GM21576 (cell line): Measurements from ENCODE around the gene SBNO2.

Experiments
- ATAC-seq: cut with Tn5 transposase; IDR thresholded peaks from one replicate; pipeline ENCODE4 v1.9.1; 2021; ENCODE audit warnings: mild to moderate bottlenecking, moderate library complexity; ENCODE audit not compliant: unreplicated experiment

Gene SBNO2

DNA sequence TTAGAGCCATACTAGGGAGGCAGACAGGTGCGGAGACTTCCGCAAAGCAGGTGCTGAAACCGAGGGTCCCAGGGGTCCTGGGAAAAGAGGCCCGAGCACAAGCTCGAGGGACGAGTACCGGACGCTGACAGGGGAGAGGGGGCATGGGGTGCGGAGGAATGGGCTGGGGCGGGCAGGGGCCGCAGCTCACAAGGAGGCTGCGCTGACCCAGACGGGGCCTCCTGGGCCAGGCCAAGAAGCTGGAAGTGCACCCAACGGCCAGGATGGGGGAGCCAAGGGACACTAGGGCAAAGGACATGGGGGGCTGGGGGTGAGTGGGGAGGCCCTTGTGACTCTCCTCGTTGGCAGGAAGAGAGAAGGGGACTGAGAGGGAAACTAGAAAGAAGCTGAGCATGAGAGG lies 80.7 kb downstream of the SBNO2 start:
- ATAC-seq = no peak

DNA sequence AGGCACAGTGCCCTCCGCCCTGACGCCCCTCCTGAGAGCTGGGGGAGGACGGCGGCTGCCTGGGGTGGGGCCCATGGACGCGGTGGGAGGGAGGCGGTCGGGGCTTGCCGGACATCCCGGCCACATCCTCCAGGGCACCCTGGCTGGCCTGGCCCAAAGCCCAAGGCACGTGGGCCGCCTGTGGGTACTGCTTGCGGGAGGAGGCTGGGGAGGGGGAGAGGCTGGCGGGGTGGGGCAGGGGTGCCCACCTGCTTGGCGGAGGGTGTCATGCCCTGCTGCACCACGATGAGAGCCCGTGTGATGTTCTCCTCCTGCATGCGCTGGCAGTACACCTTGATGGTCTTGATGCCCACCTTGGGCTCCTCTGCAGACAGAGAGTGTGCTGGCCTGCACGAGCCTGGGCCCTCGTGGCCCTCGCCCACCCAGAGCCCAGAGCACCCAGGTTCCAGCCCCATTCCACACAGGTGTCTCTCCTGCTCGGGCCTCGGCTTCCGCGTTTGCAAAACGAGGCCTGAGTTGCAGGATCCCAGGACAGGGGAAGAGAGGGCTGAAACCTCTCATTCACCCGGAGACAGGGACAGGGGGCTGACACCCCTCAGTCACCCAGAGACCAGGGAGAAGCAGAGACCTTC lies 82.4 kb downstream of the SBNO2 start:
- no peak for ATAC-seq

DNA sequence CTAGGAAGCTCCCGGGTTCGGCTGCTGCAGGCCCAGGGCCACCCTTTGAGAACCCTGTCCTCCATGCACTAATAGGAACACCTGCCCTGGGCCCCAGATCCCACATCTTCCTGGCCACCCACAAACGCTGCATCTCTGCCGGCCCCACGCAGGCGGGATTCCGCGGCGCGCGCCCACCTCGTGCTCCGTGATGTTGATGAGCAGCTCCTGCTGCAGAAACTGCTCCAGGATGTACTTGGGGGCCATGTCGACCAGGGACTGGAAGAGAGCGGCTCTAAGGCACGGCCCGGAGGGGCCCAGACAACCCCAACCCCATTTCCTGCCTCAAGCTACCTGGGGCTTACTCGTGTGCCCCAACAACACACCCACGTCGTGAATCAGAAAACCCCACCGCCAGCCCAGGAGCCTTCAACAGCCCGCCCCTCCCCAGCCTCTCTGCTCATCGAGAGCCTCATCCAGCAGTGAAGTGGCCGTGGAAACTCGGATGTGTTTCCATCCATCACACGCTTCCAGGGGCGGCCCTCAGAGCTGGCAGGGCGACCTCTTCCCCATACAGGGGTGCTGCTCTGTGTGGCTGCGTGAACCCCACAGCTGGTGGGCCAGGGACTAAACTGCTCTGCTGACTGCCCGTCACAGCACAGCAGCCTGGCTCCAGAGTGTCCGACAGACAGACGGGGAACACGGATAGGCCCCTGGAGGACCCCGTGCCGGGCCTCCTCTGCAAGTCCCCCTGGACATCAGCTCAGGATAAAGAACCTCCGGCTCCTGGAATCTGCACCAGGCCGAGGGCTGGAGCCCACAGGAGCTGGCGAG lies 83.1 kb downstream of the SBNO2 start:
- no peak for ATAC-seq

DNA sequence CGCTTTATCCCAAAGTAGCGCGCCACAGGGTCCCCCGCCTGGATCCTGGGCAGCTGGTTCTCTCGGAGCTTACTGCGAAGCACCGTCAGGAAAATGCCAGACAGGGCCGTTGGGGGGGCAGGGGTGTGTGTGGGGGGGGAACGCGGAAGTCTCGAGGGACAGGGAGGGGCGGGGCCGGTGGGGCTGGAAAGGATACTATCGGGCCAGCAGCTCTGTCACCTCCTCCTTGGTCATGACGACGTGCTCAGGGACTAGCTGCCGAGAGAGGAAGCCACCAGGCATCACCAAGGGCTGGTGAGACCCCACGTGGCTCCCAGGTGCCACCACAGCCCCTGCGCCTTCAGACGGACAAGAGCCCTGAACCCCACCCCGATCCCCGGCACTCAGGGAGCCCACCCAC lies 84.2 kb downstream of the SBNO2 start:
- no peak for ATAC-seq

DNA sequence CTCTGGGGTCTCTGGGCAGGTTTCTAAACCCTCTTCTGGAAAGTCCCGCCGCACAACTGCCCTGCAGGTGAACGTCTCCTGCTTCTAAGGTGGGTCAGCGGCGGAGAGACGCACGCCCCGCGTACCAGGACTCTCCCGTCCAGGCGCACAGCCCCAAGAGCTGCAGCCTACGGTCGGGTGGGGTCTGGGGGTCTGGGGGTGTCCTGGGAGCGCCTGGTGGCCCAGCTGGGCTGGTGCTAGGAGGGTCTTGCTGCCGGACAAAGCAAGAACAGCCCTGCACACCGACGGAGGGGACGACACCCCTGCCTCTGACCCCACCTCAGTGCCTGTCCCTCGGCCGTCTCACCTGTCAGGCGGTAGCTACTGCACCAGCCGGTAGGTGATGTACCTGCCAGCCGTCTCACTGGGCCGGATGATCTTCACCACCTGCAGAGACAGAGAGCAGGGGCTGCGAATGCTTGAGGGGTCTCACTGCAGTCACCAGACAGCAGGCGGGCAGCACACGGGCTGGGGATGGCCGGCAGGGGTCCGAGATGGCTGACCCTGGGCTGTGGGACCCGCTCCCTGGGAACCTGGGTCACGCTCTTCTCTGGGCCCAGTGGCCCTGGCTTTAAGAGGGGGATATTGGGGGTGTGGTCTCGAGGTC lies 84.8 kb downstream of the SBNO2 start:
- no peak for ATAC-seq

DNA sequence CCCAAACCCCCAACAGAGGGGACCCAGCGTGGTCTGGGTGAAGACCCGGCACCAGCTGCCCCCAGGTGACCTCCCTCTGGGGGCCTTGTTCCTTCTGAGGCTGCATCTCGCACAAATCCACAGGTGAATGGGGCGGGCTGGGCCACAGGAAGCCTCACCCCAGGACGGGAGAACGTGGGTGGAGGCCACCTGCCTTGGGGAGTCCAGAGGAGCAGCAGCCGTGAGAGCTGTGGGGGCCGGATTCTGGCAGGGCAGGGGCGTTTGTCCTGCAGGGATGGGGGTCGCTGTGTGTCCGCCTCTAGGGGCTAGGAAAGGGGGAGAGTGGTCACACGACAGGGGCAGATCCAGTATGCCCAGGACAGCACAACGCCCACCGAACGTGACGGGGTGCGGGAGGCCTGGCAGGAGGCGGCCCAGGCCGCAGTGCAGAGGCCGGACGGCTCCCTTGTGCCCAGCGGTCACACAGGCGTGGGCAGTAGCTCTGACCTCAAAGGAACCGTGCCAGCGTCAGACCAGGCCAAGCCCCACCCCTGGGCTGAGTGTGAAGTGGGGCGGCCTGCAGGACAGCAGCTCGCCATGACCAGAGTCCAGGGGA lies 85.6 kb downstream of the SBNO2 start:
- ATAC-seq = no peak

DNA sequence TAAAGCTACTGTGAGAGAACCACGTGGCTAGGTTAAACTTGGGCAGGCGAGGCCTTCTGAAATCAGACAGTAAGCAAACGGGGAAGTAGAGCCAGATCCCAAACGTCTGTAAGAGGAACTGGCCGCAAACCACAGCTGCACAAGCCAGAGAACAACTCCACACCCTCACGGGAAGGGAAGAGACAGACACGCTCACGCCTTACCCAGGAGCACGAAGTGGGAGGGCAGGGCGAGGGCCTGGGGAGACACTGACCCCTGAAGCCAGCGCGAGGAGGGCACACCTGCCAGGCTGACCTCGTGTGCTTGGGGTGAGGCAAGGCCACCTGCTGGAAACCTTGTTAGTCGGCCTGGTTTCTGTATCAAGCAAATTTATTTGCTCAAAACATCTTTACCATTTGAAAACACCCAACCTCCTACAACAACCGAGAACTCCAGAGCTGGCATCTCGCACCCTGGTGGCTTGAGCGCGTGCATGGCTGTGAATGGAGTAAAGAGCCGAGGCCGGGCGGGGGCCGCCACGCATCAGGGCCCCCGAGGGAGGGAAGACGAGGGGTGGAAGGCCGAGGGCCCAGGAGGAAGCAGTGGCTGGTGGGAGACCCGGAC lies 86.2 kb downstream of the SBNO2 start:
- no peak for ATAC-seq

DNA sequence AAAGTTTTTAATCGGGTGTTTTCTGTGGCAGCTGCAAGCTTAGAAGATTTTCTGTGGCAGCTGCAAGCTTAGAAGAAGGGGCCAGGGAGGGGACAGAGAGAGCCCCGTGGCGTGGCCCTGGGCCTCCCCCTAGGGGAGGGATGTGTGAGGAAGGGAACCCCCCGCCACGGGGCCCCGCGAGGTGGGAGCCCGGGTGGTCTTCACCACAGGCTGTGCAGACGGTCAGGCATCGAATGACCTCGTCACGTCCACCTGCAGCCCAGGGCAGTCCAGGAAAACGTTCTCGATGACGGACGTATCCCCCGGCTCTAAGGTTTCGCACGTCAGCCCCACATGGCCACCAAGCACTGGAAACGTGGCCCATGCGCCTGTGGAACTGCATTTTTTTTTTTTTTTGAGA lies 87.5 kb downstream of the SBNO2 start:
- no peak for ATAC-seq

DNA sequence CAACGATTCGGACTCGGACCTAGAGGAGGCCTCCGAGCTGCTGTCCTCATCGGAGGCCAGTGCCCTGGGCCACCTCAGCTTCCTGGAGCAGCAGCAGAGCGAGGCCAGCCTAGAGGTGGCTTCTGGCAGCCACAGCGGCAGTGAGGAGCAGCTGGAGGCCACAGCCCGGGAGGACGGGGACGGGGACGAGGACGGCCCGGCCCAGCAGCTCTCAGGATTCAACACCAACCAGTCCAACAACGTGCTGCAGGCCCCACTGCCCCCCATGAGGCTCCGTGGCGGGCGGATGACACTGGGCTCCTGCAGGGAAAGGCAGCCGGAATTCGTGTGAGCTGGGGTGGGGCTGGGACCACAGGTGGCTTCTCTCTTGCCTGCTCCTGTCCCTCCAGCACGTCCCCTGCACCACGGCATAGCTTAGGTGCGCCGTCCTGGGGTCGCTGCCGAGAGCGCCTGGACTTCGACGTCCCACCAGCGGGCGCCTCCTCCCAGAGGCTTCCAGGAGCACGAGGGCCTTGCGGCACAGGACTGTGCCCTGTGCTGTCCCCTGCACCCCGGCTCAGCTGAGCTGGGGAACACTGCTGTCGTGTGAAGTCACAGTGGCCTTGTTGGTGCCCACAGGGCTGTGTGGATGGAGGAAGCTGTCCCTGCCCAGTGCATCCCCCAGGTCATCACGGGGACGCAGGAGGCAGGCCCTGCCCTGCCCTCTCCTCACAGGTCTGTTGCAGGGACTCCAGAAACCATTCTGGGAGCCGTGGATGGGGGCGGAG lies 88.2 kb downstream of the SBNO2 start:
- no peak for ATAC-seq

DNA sequence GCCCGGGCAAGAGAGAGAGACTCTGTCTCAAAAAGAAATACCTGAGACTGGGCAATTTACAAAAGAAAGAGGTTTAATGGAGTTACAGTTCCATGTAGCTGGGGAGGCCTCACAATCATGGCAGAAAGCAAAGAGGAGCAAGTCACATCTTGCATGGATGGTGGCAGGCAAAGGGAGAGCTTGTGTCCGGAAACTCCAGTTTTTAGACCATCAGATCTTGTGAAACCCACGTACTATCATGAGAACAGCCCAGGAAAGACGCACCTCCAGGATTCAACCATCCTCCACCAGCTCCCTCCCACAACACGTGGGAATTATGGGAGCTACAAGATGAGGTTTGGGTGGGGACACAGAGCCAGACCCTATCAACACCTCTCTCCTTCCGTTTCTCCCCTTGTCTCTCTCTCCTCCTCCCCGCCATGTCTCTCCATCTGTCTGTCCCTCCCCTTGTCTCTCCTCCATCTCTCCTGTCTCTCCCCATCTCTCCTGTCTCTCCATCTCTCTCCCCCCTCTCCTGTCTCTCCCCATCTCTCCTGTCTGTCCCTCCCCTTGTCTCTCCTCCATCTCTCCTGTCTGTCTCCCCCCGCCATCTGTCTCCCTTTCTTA lies 88.9 kb downstream of the SBNO2 start:
- ATAC-seq = no peak

DNA sequence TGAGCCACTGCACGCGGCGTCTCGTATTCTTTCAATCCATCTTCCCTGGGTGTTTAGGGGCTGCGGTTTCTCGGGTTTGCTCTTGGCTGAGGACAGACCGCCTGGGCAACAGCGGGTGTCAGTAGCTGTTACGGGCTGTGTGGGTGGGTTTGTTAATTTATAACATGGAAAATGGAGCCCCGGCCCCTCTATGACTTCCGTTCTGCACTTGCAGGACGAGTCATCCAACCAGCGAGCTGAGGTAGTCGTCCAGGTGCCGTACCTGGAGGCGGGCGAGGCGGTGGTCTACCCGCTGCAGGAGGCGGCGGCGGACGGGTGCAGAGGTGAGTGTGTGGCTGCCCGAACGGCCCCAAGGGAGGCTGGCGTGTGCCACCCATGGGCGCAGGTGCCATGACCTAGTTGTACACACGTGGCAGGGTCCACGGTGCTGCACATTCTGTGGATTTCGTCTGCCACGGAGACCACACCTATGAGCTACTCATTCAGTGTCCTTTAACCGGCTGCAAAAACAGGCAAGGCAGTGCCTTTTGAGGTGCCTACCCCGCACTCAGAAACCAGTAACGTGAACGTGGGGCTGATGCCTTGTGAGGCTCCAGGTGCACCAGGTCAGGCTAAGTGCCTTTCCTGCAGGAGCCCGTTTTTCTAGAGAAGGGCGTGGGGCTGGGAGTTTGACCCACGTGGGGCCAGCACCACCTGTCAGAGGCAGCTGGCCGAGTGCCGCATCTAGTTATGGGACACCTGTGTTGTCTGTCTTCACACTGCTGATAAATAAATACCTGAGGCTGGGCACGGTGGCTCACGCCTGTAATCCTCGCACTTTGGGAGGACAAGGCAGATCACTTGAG lies 89.8 kb downstream of the SBNO2 start:
- no peak for ATAC-seq

DNA sequence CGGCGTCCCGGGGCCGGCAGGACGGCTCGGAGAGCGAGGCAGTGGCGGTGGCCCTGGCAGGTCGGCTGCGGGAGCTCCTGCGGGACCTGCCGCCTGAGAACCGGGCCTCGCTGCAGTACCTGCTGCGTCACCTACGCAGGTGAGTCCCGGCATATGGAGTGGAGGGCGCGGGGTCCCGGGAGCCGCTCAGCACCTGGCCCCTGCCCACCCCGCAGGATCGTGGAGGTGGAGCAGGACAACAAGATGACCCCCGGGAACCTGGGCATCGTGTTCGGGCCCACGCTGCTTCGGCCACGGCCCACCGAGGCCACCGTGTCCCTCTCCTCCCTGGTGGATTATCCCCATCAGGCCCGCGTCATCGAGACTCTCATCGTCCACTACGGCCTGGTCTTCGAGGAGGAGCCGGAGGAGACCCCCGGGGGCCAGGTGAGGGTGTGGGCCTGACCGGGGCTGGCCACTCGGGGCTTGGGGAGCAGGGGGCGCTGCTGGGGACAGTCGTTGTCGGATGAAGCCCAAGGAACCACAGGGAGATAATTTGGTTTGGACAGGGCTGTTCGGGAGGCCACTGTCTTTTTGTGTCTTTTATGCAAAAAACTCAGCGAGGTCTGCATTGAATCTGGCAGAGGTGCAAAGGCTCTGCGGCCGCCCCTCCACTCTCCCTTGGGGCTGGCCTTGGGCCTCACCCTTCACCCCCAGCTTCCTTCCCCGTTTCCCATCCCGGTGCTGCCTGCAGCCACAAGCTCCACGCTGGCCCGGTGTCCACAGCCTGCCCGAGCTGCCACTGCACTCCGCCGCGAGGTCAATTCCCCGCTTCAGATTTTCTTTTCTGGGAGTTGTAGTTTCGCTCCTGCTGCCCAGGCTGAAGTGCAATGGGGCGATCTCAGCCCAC lies 90.9 kb downstream of the SBNO2 start:
- no peak for ATAC-seq

DNA sequence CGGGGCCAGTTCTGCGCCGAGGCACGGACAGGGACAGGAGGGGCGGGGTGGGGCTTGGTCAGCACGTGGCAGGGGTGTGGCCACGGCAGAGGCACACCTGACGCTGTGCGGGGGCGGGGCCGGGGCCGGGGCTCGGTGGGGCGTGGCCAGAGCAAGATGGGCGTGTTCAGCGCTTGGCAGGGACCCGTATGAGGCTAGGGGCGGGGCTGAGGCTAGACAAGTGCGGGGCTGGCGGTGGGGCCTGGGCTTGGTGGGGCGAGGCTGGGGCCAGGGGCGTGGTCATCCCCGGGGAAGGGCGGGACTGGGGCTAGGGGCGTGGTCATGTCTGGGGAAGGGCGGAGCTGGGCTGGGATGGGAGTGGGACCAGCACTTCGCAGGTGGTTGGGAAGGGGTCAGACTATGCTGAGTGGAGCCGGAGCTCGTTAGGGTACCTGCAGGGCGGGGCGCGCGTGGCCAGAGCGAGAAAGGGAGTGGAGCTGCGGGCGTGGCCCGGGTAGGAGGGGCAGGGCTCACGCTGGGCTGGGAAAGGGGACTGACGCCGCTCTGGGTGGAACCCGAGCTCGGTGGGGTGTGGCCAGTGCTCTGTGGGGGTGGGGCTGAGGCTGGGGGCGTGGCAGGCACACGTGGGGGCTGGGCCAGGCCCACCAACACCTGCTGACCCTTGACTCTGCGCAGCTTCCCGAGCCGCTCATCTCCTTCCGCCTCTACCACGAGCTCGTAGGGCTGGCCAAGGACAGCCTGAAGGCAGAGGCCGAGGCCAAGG lies 91.7 kb downstream of the SBNO2 start:
- ATAC-seq = no peak

DNA sequence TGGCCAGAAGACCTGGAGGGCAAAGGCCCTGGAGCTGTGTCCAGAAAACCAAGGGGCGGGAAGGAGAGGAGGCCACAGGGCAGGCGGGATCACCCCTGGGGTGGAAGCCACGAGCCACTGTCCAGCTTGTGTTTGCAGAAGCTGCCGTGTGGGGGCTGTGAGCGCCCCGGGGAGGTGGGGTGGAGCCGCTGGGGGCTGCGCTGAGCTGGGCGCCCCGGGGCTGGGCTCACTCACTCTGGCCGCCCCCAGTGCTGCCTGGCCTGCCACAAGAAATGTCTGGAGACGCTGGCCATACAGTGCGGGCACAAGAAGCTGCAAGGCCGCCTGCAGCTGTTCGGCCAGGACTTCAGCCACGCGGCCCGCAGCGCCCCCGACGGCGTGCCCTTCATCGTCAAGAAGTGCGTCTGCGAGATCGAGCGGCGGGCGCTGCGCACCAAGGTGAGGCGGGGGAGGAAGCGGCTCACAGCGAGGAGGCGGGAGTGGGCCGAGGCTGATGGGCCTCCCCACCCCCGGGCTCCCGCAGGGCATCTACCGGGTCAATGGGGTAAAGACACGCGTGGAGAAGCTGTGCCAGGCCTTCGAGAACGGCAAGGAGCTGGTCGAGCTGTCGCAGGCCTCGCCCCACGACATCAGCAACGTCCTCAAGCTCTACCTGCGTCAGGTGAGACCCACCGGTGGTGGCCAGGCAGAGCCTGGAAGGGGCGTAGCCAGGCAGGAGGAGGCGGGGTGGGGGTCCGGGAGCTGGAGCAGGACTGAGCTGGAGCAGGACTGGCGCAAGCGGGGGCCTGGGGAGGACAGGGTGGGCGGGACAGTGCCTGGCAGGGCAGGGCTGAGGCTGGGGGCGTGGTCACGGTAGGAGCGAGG lies 92.5 kb downstream of the SBNO2 start:
- no peak for ATAC-seq

DNA sequence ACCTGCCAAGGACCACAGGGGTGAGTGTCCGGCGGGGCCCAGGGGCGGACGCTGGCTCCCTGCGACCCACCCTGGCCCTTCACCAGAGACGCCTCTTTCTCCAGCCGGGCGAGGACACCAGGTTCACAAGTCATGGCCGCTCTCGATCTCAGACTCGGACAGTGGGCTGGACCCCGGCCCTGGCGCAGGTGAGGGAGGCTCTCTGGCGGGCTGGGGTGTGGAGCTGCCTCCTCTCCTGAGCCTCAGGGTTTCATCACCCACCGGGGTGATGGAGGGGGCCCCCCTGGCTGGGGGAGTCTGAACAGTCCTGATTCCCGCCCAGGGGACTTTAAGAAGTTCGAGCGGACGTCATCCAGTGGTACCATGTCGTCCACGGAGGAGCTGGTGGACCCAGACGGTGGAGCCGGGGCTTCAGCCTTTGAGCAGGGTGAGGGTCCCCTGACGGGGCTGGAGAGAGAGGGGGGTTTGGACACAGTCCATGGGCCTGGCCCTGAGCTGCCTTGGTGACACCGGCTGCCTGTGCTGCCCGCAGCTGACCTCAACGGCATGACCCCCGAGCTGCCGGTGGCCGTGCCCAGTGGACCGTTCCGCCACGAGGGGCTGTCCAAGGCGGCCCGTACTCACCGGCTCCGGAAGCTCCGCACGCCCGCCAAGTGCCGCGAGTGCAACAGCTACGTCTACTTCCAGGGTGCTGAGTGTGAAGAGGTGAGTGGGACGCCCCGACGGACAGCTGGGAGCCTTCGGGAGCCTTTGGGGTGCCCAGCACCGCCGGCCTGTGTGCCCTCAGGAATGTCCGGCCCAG lies 93.5 kb downstream of the SBNO2 start:
- ATAC-seq = no peak

DNA sequence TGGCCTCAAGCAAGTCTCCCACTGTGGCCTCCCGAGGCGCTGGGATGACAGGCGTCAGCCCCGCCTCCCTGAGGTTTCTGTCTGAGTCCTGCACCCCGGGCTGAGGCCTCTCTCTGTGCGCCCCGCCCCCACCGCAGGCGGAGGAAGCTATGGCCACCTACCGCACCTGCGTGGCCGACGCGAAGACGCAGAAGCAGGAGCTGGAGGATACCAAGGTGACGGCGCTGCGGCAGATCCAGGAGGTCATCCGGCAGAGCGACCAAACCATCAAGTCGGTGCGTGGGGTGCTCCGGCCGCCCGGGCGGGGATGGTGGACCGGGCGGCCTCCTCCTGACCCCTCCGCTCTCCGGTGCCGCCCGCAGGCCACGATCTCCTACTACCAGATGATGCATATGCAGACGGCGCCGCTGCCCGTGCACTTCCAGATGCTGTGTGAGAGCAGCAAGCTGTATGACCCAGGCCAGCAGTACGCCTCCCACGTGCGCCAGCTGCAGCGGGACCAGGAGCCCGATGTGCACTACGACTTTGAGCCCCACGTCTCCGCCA lies 94.4 kb downstream of the SBNO2 start:
- ATAC-seq = no peak
